Naive thymus-derived CD4-positive, alpha-beta T cell (primary cell): ENCODE measurements around the gene MEIOB. TPM values are rescaled to one million over a fixed set of nuclear protein-coding genes. Genes with fewer than 3 reads are reported as not detected.

Experiments
- ATAC-seq: fragments of 150-1000 bp; cut with Tn5 transposase; 2 replicates; pipeline ENCODE4 v1.10.0; 2021; ENCODE audit warnings: mild to moderate bottlenecking, moderate library complexity
- CTCF ChIA-PET: fragments of 350-600 bp; sonication (Branson Sonifier 250); formaldehyde crosslinking; loops from one replicate; lab custom pipeline; 2021; ENCODE audit warnings: antibody characterized with exemption; lab: Charles Lee
- POLR2A ChIA-PET: fragments of 350-600 bp; sonication (Branson Sonifier 250); formaldehyde crosslinking; loops from one replicate; lab custom pipeline; 2021; ENCODE audit warnings: antibody characterized with exemption, inconsistent platforms; lab: Charles Lee
- DNase-seq, 9 donors: peaks; one replicate each; pipeline versions ENCODE4 v3.0.0 to v3.0.0-alpha.2; 2020 to 2022; ENCODE audit warnings: mixed read lengths in 1 of 9
- H3K27ac ChIP-seq: one replicate; pipeline ENCODE4 v1.7.0; 2013; ENCODE audit warnings: mild to moderate bottlenecking, low read depth, low read length, moderate library complexity
- H3K27me3 ChIP-seq, 2 donors: one replicate each; pipeline ENCODE4 v1.7.0; 2013; ENCODE audit warnings: low read length in 2 of 2, mild to moderate bottlenecking in 2 of 2, moderate library complexity in 2 of 2; ENCODE audit not compliant: control insufficient read depth in 2 of 2, insufficient read depth in 2 of 2
- H3K36me3 ChIP-seq, 3 experiments: 1 replicate in 2 of 3; 2 replicates in 1 of 3; pipeline ENCODE4 v1.7.0; 2013; ENCODE audit warnings: low read length in 3 of 3, mild to moderate bottlenecking in 3 of 3, moderate library complexity in 1 of 3; ENCODE audit not compliant: insufficient read depth in 3 of 3, control insufficient read depth in 2 of 3
- H3K4me1 ChIP-seq, 2 donors: one replicate each; pipeline ENCODE4 v1.7.0; 2013; ENCODE audit warnings: low read length in 2 of 2, mild to moderate bottlenecking in 2 of 2, moderate library complexity in 1 of 2; ENCODE audit not compliant: control insufficient read depth in 2 of 2, insufficient read depth in 2 of 2
- H3K4me3 ChIP-seq: 2 replicates; pipeline ENCODE4 v1.7.0; 2013; ENCODE audit warnings: mild to moderate bottlenecking, low read length
- H3K9me3 ChIP-seq, 3 experiments: 1 replicate in 2 of 3; 2 replicates in 1 of 3; pipeline ENCODE4 v1.7.0; 2013; ENCODE audit warnings: low read length in 3 of 3; ENCODE audit not compliant: control insufficient read depth in 2 of 3
- H3K27ac Mint-ChIP-seq, 9 donors: one replicate each; pipeline ENCODE4 v1.8.0; 2020 to 2022; ENCODE audit warnings: mixed read lengths in 9 of 9, mild to moderate bottlenecking in 8 of 9, moderate library complexity in 5 of 9, inconsistent platforms in 2 of 9
- H3K27me3 Mint-ChIP-seq, 5 donors: one replicate each; pipeline ENCODE4 v1.8.0; 2021 to 2022; ENCODE audit warnings: mixed read lengths in 5 of 5, mild to moderate bottlenecking in 1 of 5
- H3K36me3 Mint-ChIP-seq, 5 donors: one replicate each; pipeline ENCODE4 v1.8.0; 2020 to 2022; ENCODE audit warnings: mixed read lengths in 5 of 5, mild to moderate bottlenecking in 3 of 5, inconsistent platforms in 1 of 5
- H3K4me1 Mint-ChIP-seq, 7 donors: one replicate each; pipeline ENCODE4 v1.8.0; 2020 to 2022; ENCODE audit warnings: mixed read lengths in 7 of 7, mild to moderate bottlenecking in 3 of 7, inconsistent platforms in 1 of 7
- H3K4me3 Mint-ChIP-seq, 10 donors: one replicate each; pipeline ENCODE4 v1.8.0; 2020 to 2022; ENCODE audit warnings: mild to moderate bottlenecking in 10 of 10, mixed read lengths in 10 of 10, moderate library complexity in 6 of 10, inconsistent platforms in 2 of 10
- H3K9me3 Mint-ChIP-seq, 11 donors: one replicate each; pipeline ENCODE4 v1.8.0; 2020 to 2022; ENCODE audit warnings: mixed read lengths in 11 of 11, mild to moderate bottlenecking in 4 of 11, inconsistent platforms in 1 of 11, moderate library complexity in 1 of 11
- intact Hi-C, 2 donors: fragments of 100-400 bp; cut with micrococcal nuclease; formaldehyde crosslinking; loops; one replicate each; pipeline ENCODE4 v1.15.1; 2023
- polyA plus RNA-seq, 2 donors: library from polyadenylated mRNA; unstranded; fragments of 300-500 nt; fragmentation: Illumina TruSeq; gene quantifications; one replicate each; pipeline ENCODE4 v1.2.3, GENCODE V29; 2021
- total RNA-seq, 6 experiments: library from RNA in 5 of 6; stranded (reverse) in 5 of 6; gene quantifications; 1 replicate in 5 of 6; 2 replicates in 1 of 6; pipeline ENCODE4 v1.2.3 and lab custom pipeline; 2021 to 2026

MEIOB gene
- total and polyA plus RNA-seq, 7 experiments from 2014 or later = not detected

DNA sequence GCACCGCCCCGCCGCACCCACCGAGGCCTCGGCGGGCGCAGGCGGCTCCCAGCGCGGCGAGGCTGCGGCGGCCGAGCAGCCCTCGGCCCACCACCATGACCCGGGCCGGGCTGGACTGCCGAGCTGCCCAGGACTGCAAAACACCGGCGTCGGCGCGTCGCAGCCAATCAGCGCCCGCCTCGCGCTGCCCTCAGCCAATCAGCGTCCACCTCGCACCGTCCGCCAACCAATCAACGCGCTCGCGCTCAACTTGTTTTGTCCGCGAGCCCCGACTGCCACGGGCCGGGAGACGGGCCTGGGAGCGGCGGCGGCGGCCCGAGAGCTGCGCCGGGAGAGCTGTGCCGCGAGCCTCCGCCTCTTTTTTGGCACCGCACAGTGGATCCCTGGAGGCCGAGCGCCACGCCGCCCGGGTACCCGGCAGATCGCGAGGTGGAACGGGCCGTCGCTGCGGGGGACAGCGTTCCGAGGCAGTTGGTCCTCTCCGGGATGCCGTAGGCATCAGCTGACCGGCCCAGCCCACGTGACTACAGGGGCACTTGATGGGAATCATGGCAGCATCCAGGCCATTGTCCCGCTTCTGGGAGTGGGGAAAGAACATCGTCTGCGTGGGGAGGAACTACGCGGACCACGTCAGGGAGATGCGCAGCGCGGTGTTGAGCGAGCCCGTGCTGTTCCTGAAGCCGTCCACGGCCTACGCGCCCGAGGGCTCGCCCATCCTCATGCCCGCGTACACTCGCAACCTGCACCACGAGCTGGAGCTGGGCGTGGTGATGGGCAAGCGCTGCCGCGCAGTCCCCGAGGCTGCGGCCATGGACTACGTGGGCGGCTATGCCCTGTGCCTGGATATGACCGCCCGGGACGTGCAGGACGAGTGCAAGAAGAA is 45.0 kb downstream of the MEIOB start, which contains the start of the genes FAHD1 and HAGH:
TSS of gene FAHD1 (plus strand) at position 516 of the 883 bp plus-strand sequence. CDS start at position 549, 33 bp downstream.
TSS of gene HAGH (minus strand) at position 135 of the 883 bp plus-strand sequence. CDS start at position 97, 38 bp downstream.
- no peaks in the 10 kb centered on the region for H3K27me3 Mint-ChIP-seq
- peaks cover 21 to 62% (median 44%) of the 10 kb centered on the region in 7 donors for H3K4me1 Mint-ChIP-seq
- peaks cover 0 to 2% (median 0%) of the 10 kb centered on the region in 11 donors for H3K9me3 Mint-ChIP-seq
- peak within 1 kb of the TSS; percentile 99 for H3K4me3 ChIP-seq
- H3K9me3 ChIP-seq = no peaks in the 10 kb centered on the region
- peak within 1 kb of the TSS; percentile 78 for H3K27ac ChIP-seq
- peaks cover 0 to 11% (median 0%) of the 10 kb centered on the region in 5 donors for H3K36me3 Mint-ChIP-seq
- ATAC-seq (peak; percentile 91), DNase-seq (peak; percentile 83 to 98 (median 92))
- ChIA-PET CTCF (interaction anchor here (0.5 to 1.0 kb wide), 3 partner anchors 44 to 220 kb away, joined by 3 read pairs; partner anchors contain the start of genes NUBP2 and SPSB3), POLR2A (interaction anchor here (0.5 to 3.6 kb wide), 15 partner anchors 11 to 823 kb away, joined by 3 to 33 read pairs (median 4); partner anchors contain the start of genes EME2, JPT2, MAPK8IP3 and MRPS34)
- H3K27ac Mint-ChIP-seq = peak within 1 kb of the TSS; percentile 85 to 94 (median 91)
- peak within 1 kb of the TSS; percentile 82 to 98 (median 93) for H3K4me3 Mint-ChIP-seq
- peaks cover 3 to 20% (median 5%) of the 10 kb centered on the region in 3 experiments for H3K36me3 ChIP-seq
- no peaks in the 10 kb centered on the region for H3K27me3 ChIP-seq
- H3K4me1 ChIP-seq = peaks cover 19 to 26% of the 10 kb centered on the region in 2 donors
- intact Hi-C loops = loop anchor here (1.0 to 5.0 kb wide), 12 partner anchors 15 to 518 kb away; partner anchors contain the start of genes MRPS34 (in 2 of the 2), NUBP2 (in 2 of the 2), SPSB3 (in 2 of the 2) and CRAMP1 (in 1 of the 2)

DNA sequence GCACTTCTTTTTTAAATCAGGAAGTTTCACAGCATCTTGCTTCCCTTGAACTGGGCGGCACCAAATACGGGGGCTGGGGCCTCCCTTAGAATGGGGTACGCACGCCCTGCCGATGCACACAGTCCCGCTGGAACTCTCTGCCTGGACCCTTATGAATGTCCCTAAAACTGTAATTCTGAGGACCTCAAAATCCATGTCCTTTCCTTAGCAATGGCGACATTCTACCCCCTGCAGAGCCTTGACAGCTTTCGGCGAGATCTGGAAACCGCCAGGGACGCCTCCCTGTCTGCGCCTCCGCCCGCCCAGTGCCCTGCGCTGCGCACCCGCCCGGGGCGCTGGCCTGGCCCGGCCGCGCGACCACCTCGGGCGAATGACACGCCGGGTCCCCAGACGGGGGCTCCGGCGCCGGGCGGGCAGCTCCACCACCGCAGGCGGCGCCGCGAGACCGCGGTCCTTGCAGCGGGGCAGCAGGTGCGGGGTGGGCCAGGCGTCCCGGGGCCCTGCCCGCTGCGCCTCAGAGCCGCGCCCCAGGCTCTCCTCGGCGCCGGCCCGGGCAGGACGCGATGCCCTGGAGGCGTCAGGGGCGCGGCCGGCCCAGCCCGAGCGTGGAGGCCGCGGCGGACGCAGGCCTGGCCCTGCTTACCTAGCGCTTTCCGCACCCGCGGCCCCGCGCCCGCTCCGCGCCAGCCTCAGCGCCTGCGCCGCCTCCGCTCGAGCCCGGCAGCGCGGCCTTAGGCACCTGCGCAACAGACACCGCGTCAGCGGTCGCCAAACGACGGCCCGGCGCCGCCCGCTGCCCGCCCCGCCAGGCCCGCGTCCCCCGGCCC is 45.9 kb downstream of the MEIOB start:
- peak; percentile 78 for ATAC-seq
- H3K4me1 ChIP-seq = peaks cover 19 to 26% of the 10 kb centered on the region in 2 donors

GRCh38 chr16:1825381-1825863 is 46.5 kb downstream of the MEIOB start:
- peak overlapping the region; percentile 69 for H3K4me3 ChIP-seq
- Mint-ChIP-seq H3K36me3 (peaks cover 0 to 4% (median 0%) of the 10 kb centered on the region in 5 donors), H3K4me3 (peak overlapping the region; percentile 82 to 90 (median 86)), H3K9me3 (peaks cover 0 to 2% (median 0%) of the 10 kb centered on the region in 11 donors), H3K27me3 (no peaks in the 10 kb centered on the region), H3K27ac (peak overlapping the region; percentile 77 to 93 (median 91)), H3K4me1 (peaks cover 21 to 55% (median 39%) of the 10 kb centered on the region in 7 donors)
- H3K27me3 ChIP-seq = no peaks in the 10 kb centered on the region
- ChIA-PET POLR2A (interaction anchor here (0.5 to 3.6 kb wide), 3 partner anchors 8 to 51 kb away, joined by 3 to 33 read pairs (median 5); partner anchors contain the start of genes NUBP2 and SPSB3), CTCF (interaction anchor here (0.5 kb wide), 1 partner anchor 690 kb away, joined by 3 read pairs; no protein-coding TSS in a partner anchor)
- peaks cover 19 to 26% of the 10 kb centered on the region in 2 donors for H3K4me1 ChIP-seq
- H3K27ac ChIP-seq = peak overlapping the region; percentile 78
- DNase-seq (no peak), ATAC-seq (no peak)
- peaks cover 3 to 35% (median 7%) of the 10 kb centered on the region in 3 experiments for H3K36me3 ChIP-seq
- intact Hi-C loops = loop anchor here in 1 of 2 donors (5.0 kb wide), 1 partner anchor 118 kb away; the partner anchor contains the start of gene MAPK8IP3
- no peaks in the 10 kb centered on the region for H3K9me3 ChIP-seq

More for the DNA sequence above, 45.9 kb downstream of the MEIOB start:
- Mint-ChIP-seq H3K4me3 (peak overlapping the region; percentile 82 to 92 (median 88)), H3K27me3 (no peaks in the 10 kb centered on the region), H3K9me3 (peaks cover 0 to 2% (median 0%) of the 10 kb centered on the region in 11 donors), H3K27ac (peak overlapping the region; percentile 80 to 93 (median 91)), H3K36me3 (peaks cover 0 to 7% (median 0%) of the 10 kb centered on the region in 5 donors), H3K4me1 (peaks cover 21 to 60% (median 44%) of the 10 kb centered on the region in 7 donors)
- H3K9me3 ChIP-seq = no peaks in the 10 kb centered on the region
- peaks cover 3 to 29% (median 7%) of the 10 kb centered on the region in 3 experiments for H3K36me3 ChIP-seq
- peak in 5 of 9 donors; percentile 55 to 87 (median 65) for DNase-seq
- peak overlapping the region; percentile 69 for H3K4me3 ChIP-seq
- no peaks in the 10 kb centered on the region for H3K27me3 ChIP-seq
- intact Hi-C loops = loop anchor here (1.0 to 5.0 kb wide), 11 partner anchors 14 to 517 kb away; partner anchors contain the start of genes MRPS34 (in 2 of the 2), NUBP2 (in 2 of the 2), SPSB3 (in 2 of the 2) and CRAMP1 (in 1 of the 2)
- ChIA-PET POLR2A (interaction anchor here (0.5 to 3.6 kb wide), 7 partner anchors 12 to 556 kb away, joined by 3 to 33 read pairs (median 5); partner anchors contain the start of genes EME2, MRPS34, NME3 and NUBP2), CTCF (interaction anchor here (0.5 to 1.0 kb wide), 3 partner anchors 121 to 690 kb away, joined by 3 read pairs; no protein-coding TSS in a partner anchor)
- peak overlapping the region; percentile 78 for H3K27ac ChIP-seq

GRCh38 chr16:1823821-1824220 is 48.1 kb downstream of the MEIOB start:
- intact Hi-C loops = no loop called here
- Mint-ChIP-seq H3K4me1 (peaks cover 17 to 40% (median 30%) of the 10 kb centered on the region in 7 donors), H3K27me3 (no peaks in the 10 kb centered on the region), H3K36me3 (peaks cover 0 to 8% (median 0%) of the 10 kb centered on the region in 5 donors), H3K4me3 (peak overlapping the region in 9 of 10 donors; percentile 35 to 90 (median 49)), H3K27ac (peak overlapping the region in 6 of 9 donors; percentile 5 to 91 (median 52)), H3K9me3 (peaks cover 0 to 2% (median 0%) of the 10 kb centered on the region in 11 donors)
- Histone ChIP-seq H3K27ac (peak overlapping the region; percentile 26), H3K27me3 (no peaks in the 10 kb centered on the region), H3K4me1 (peaks cover 19 to 26% of the 10 kb centered on the region in 2 donors), H3K9me3 (no peaks in the 10 kb centered on the region), H3K36me3 (peaks cover 3 to 51% (median 12%) of the 10 kb centered on the region in 3 experiments), H3K4me3 (no peak overlapping the region)
- CTCF ChIA-PET = no interaction called here
- DNase-seq = no peak
- POLR2A ChIA-PET = interaction anchor here (1.3 kb wide), 1 partner anchor 51 kb away, joined by 5 read pairs; the partner anchor contains the start of genes EME2 and MRPS34
- no peak for ATAC-seq

DNA sequence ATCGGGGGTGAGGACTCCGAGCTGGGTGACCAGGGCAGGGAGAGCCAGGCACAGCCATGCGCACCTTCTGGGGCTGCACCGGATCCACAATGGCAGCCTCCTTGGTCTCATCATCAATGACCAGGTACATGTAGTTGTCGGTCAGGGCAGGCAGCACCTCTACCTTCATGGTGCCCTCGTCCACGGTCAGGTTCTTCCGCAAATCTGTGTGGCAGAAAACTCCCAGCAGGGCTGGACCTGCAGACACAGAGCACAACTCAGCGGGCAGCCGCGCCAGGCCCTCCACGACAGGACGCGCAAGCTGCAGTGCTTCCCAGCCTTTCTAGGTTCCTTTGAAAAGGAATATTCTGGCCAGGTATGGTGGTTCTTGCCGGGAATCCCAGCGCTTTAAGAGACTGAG is 49.2 kb downstream of the MEIOB start:
- POLR2A ChIA-PET = no interaction called here
- H3K4me3 Mint-ChIP-seq = no peak overlapping the region

More for the DNA sequence above, 49.2 kb downstream of the MEIOB start:
- peaks cover 18 to 25% of the 10 kb centered on the region in 2 donors for H3K4me1 ChIP-seq
- intact Hi-C loops = no loop called here
- no peak for DNase-seq
- H3K36me3 ChIP-seq = peaks cover 3 to 61% (median 12%) of the 10 kb centered on the region in 3 experiments
- no peak for ATAC-seq
- CTCF ChIA-PET = no interaction called here
- Mint-ChIP-seq H3K27ac (no peak overlapping the region), H3K9me3 (peaks cover 0 to 2% (median 0%) of the 10 kb centered on the region in 11 donors), H3K4me1 (peaks cover 15 to 32% (median 26%) of the 10 kb centered on the region in 7 donors), H3K36me3 (peaks cover 0 to 8% (median 0%) of the 10 kb centered on the region in 5 donors), H3K27me3 (no peaks in the 10 kb centered on the region)
- H3K27me3 ChIP-seq = no peaks in the 10 kb centered on the region
- H3K9me3 ChIP-seq = no peaks in the 10 kb centered on the region
- no peak overlapping the region for H3K27ac ChIP-seq
- H3K4me3 ChIP-seq = no peak overlapping the region
